ENCODE measurements around the gene LSMEM2. TPM values are rescaled to one million over a fixed set of nuclear protein-coding genes. Genes with fewer than 3 reads are reported as not detected.

Gene LSMEM2
- total RNA-seq, 1 donor from 2014 or later, result 29.8 TPM

GRCh38 chr3:50292159-50293078 is 13.5 kb downstream of the LSMEM2 start, which contains the start of gene IFRD2:
Gene IFRD2, minus strand, starts transcription at chr3:50292429. Its CDS starts 155 bp downstream, at chr3:50292274.
- ATAC-seq (peak; percentile 97), DNase-seq (ENCODE audit: missing footprints) (peak; percentile 100)
- intact Hi-C loops (cut with DNase I), result no loop called here

- ATAC-seq (no peak), DNase-seq (ENCODE audit: missing footprints) (no peak)
- intact Hi-C loops (cut with DNase I), result no loop called here
Observed at GRCh38 chr3:50293079-50293801, 14.4 kb downstream of the LSMEM2 start.

- DNase-seq (ENCODE audit: missing footprints) (no peak), ATAC-seq (no peak)
- intact Hi-C loops (cut with DNase I), result no loop called here
Observed at GRCh38 chr3:50294089-50294488, 15.2 kb downstream of the LSMEM2 start.

- intact Hi-C loops (cut with DNase I), result no loop called here
- no peak for DNase-seq (ENCODE audit: missing footprints)
- ATAC-seq, result no peak
Observed at GRCh38 chr3:50294492-50295403, 15.9 kb downstream of the LSMEM2 start.

GRCh38 chr3:50295553-50296431 is 16.9 kb downstream of the LSMEM2 start:
- intact Hi-C loops (cut with DNase I), result no loop called here
- DNase-seq (ENCODE audit: missing footprints) (no peak), ATAC-seq (no peak)

- intact Hi-C loops (cut with DNase I), result no loop called here
- no peak for DNase-seq (ENCODE audit: missing footprints)
- ATAC-seq, result no peak
Observed at GRCh38 chr3:50296721-50297383, 18.0 kb downstream of the LSMEM2 start.

- no peak for ATAC-seq
- no peak for DNase-seq (ENCODE audit: missing footprints)
Observed at GRCh38 chr3:50297384-50297775, 18.5 kb downstream of the LSMEM2 start.

GRCh38 chr3:50297896-50298725 is 19.2 kb downstream of the LSMEM2 start:
- DNase-seq (ENCODE audit: missing footprints), result no peak
- intact Hi-C loops (cut with DNase I), result no loop called here
- ATAC-seq, result no peak

More at GRCh38 chr3:50297384-50297775, 18.5 kb downstream of the LSMEM2 start:
- intact Hi-C loops (cut with DNase I), result no loop called here

- peak; percentile 100 for DNase-seq (ENCODE audit: missing footprints)
- peak; percentile 92 for ATAC-seq
- intact Hi-C loops (cut with DNase I), result loop anchor here (1.0 kb wide), 1 partner anchor 22 kb away; no protein-coding TSS in a partner anchor
Observed at GRCh38 chr3:50298836-50299637, 20.1 kb downstream of the LSMEM2 start, which contains the start of the genes HYAL3 and NAA80. Gene HYAL3, minus strand, starts transcription at chr3:50299405. Its CDS starts 3,803 bp downstream, at chr3:50295602. Gene NAA80, minus strand, starts transcription at chr3:50299405. Its CDS starts 1,942 bp downstream, at chr3:50297463.

- intact Hi-C loops (cut with DNase I), result loop anchor here (1.0 kb wide), 1 partner anchor 22 kb away; no protein-coding TSS in a partner anchor
- no peak for DNase-seq (ENCODE audit: missing footprints)
- ATAC-seq, result no peak
Observed at GRCh38 chr3:50299638-50299928, 20.7 kb downstream of the LSMEM2 start.

GRCh38 chr3:50299929-50300680 is 21.2 kb downstream of the LSMEM2 start:
- intact Hi-C loops (cut with DNase I), result loop anchor here (1.0 kb wide), 1 partner anchor 21 kb away; no protein-coding TSS in a partner anchor
- ATAC-seq (peak; percentile 3), DNase-seq (ENCODE audit: missing footprints) (no peak)

- intact Hi-C loops (cut with DNase I), result no loop called here
- no peak for ATAC-seq
- no peak for DNase-seq (ENCODE audit: missing footprints)
Observed at GRCh38 chr3:50300681-50301254, 21.9 kb downstream of the LSMEM2 start.

- ATAC-seq (no peak), DNase-seq (ENCODE audit: missing footprints) (no peak)
- intact Hi-C loops (cut with DNase I), result loop anchor here (1.0 kb wide), 1 partner anchor 19 kb away; no protein-coding TSS in a partner anchor
Observed at GRCh38 chr3:50302095-50303012, 23.5 kb downstream of the LSMEM2 start.
